Thyroid gland (tissue), 4 donors: ENCODE results near the gene FOXO6.

Source experiments
- CTCF ChIP-seq, 6 experiments: fragments of 200-600 bp in 3 of 6; fragments of 450-650 bp in 3 of 6; sonication (generic) in 3 of 6; IDR thresholded peaks; one replicate each; pipeline ENCODE4 v1.5.1; 2016 to 2019; ENCODE audit warnings: antibody characterized with exemption in 6 of 6, mild to moderate bottlenecking in 2 of 6, inconsistent platforms in 1 of 6, moderate library complexity in 1 of 6
- POLR2A ChIP-seq, 2 donors: fragments of 450-650 bp; IDR thresholded peaks; one replicate each; pipeline ENCODE4 v1.6.1; 2017; ENCODE audit warnings: antibody characterized with exemption in 2 of 2, mild to moderate bottlenecking in 2 of 2, moderate library complexity in 1 of 2

GRCh38 chr1:41370756-41371420 is 9.7 kb downstream of the FOXO6 start:
- TF ChIP-seq POLR2A (IDR thresholded peaks at IDR 0.05) (no peak), CTCF (IDR thresholded peaks at IDR 0.05) (no peak)
